Peyer's patch (tissue), 4 donors: ENCODE data around the gene ACAD11.

Experiments used
- CTCF ChIP-seq, 6 experiments: fragments of 450-650 bp in 4 of 6; fragments of 200-600 bp in 2 of 6; sonication (generic) in 1 of 6; IDR thresholded peaks; one replicate each; pipeline ENCODE4 v1.5.1; 2017 to 2019; ENCODE audit warnings: antibody characterized with exemption in 6 of 6, mild to moderate bottlenecking in 3 of 6, moderate library complexity in 1 of 6
- POLR2A ChIP-seq, 2 donors: fragments of 450-650 bp; IDR thresholded peaks; one replicate each; pipeline ENCODE4 v1.5.1; 2017; ENCODE audit warnings: antibody characterized with exemption in 2 of 2, mild to moderate bottlenecking in 2 of 2, moderate library complexity in 2 of 2

- TF ChIP-seq CTCF (IDR thresholded peaks at IDR 0.05): no peak
- no peak for TF ChIP-seq POLR2A (IDR thresholded peaks at IDR 0.05)
Observed at GRCh38 chr3:132550579-132551305, 108.9 kb downstream of the ACAD11 start.
